BJ (cell line): ENCODE data around the gene CA10. TPM values are rescaled to one million over a fixed set of nuclear protein-coding genes. Genes with fewer than 3 reads are reported as not detected.

ENCODE experiments used
- CTCF ChIA-PET: fragments of 350-600 bp; formaldehyde crosslinking; extraction: SDS; loops from one replicate; lab custom pipeline; 2021; ENCODE audit warnings: antibody characterized with exemption, inconsistent platforms; lab: Yijun Ruan, JAX
- POLR2A ChIA-PET: fragments of 300-600 bp; sonication (Branson Sonifier 250); formaldehyde crosslinking; extraction: SDS; loops from one replicate; lab custom pipeline; 2021; ENCODE audit warnings: antibody characterized with exemption; lab: Charles Lee
- DNase-seq: peaks from one replicate; pipeline ENCODE4 v3.0.0-alpha.2; 2011; ENCODE audit warnings: low read depth
- H3K27me3 ChIP-seq: 2 replicates; pipeline ENCODE4 v1.6.0; 2011; ENCODE audit warnings: low read length; ENCODE audit not compliant: control insufficient read depth, insufficient read depth
- H3K36me3 ChIP-seq: 2 replicates; pipeline ENCODE4 v1.5.1; 2011; ENCODE audit warnings: low read length; ENCODE audit not compliant: control insufficient read depth, insufficient read depth
- H3K4me3 ChIP-seq: 2 replicates; pipeline ENCODE4 v1.5.1; 2011; ENCODE audit warnings: low read depth, mild to moderate bottlenecking, control low read depth, low read length
- CTCF ChIP-seq: IDR thresholded peaks from 2 replicates; pipeline ENCODE4 v1.5.1; 2011; ENCODE audit warnings: low read depth, mild to moderate bottlenecking, control low read depth, inconsistent platforms, low read length, moderate library complexity; ENCODE audit not compliant: insufficient read depth
- polyA plus RNA-seq: library from polyadenylated mRNA; depleted of rRNA; stranded (reverse); fragments of >200 nt; gene quantifications from 2 replicates; pipeline ENCODE4 v1.2.3, GENCODE V29; 2011

Gene CA10
- polyA plus RNA-seq, 1 experiment, result not detected

GRCh38 chr17:51818777-51819176 lies 339.7 kb downstream of the CA10 start:
- POLR2A ChIA-PET, result no interaction called here
- no peak overlapping the region for H3K4me3 ChIP-seq
- H3K27me3 ChIP-seq, result no peaks in the 10 kb centered on the region
- DNase-seq, result no peak
- CTCF ChIA-PET, result interaction anchor here (1.4 kb wide), 1 partner anchor 10 kb away, joined by 3 read pairs; no protein-coding TSS in a partner anchor
- TF ChIP-seq CTCF, result no peak
- H3K36me3 ChIP-seq, result no peaks in the 10 kb centered on the region

GRCh38 chr17:51817955-51818354 lies 340.6 kb downstream of the CA10 start:
- ChIA-PET POLR2A (no interaction called here), CTCF (no interaction called here)
- DNase-seq, result no peak
- H3K27me3 ChIP-seq, result no peaks in the 10 kb centered on the region
- no peak for TF ChIP-seq CTCF
- H3K4me3 ChIP-seq, result no peak overlapping the region
- H3K36me3 ChIP-seq, result no peaks in the 10 kb centered on the region

- ChIA-PET CTCF (no interaction called here), POLR2A (no interaction called here)
- no peak for TF ChIP-seq CTCF
- H3K27me3 ChIP-seq, result no peaks in the 10 kb centered on the region
- no peaks in the 10 kb centered on the region for H3K36me3 ChIP-seq
- DNase-seq, result no peak
- H3K4me3 ChIP-seq, result no peak overlapping the region
Measured at GRCh38 chr17:51817117-51817516, 341.4 kb downstream of the CA10 start.

- no peaks in the 10 kb centered on the region for H3K27me3 ChIP-seq
- no peak overlapping the region for H3K4me3 ChIP-seq
- TF ChIP-seq CTCF, result no peak
- CTCF ChIA-PET, result no interaction called here
- POLR2A ChIA-PET, result no interaction called here
- no peaks in the 10 kb centered on the region for H3K36me3 ChIP-seq
- DNase-seq, result no peak
Measured at GRCh38 chr17:51815097-51815496, 343.4 kb downstream of the CA10 start.

- no peak overlapping the region for H3K4me3 ChIP-seq
- H3K27me3 ChIP-seq, result no peaks in the 10 kb centered on the region
- no peak for DNase-seq
- CTCF ChIA-PET, result no interaction called here
- TF ChIP-seq CTCF, result no peak
- H3K36me3 ChIP-seq, result no peaks in the 10 kb centered on the region
- POLR2A ChIA-PET, result no interaction called here
Measured at GRCh38 chr17:51814521-51814920, 344.0 kb downstream of the CA10 start.
